ENCODE results near the gene LONRF3. TPM values are rescaled to one million over a fixed set of nuclear protein-coding genes. Genes with fewer than 3 reads are reported as not detected.
"Not testable (repeated sequence)": the region's sequence is repeated elsewhere in the genome, so short reads cannot be mapped to it uniquely, and the experiment has no call there.

LONRF3 gene
- total and polyA plus RNA-seq, 3 donors from 2014 or later: 4.2 to 9.7 (median 8.5) TPM

DNA sequence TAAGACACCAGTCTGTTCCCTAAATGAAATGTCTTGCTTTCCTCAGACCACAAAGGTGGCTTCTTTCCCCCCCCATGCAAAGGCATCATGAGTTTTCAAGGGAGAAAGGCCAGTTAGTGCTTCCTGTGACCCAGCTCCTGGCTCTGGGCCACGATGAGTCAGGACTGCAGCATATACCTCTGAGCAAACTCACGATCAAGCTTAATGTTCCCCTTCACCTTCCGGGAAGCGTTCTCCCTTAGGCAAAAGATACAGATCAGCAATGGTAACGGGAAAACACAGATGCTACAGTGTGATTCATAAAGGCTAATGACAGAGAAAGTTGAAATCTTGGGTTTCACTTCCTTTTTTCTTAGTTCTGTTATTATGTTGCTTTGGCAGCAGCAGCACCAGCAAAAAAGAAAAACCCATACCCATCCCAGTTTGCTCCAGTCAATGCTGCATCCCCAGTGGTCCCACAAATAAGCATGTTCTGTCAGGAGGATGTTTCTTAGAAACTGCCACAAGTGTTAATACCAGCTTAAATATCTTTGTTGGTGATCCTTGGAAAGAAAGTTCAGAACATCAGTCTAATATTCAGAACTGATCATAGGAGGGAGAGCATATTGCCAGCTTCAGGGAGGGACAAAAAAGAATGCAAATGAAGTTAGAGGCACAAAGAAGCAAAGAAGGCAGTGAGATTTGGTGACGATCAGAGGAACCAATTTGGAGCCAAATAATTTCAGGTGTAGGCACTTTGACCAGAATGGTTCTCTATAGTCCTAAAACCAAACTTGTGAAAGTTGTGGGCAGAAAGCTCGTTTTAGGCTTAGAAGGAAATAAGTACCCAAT lies 41.2 kb downstream of the LONRF3 start:
- Histone ChIP-seq H3K27me3 (no peaks in the 10 kb centered on the region), H3K36me3 (ENCODE audit: low read depth, missing control alignments) (no peaks in the 10 kb centered on the region), H3K27ac (no peak overlapping the region), H3K9me3 (no peaks in the 10 kb centered on the region), H3K4me1 (no peaks in the 10 kb centered on the region), H3K4me3 (no peak overlapping the region)
- intact Hi-C loops (cut with DNase I; ENCODE audit: low total_unique reads): no loop called here
- 74 to 79% methylated on average over 4 to 7 of the region's 7 CpGs for WGBS, 2 donors
- TF ChIP-seq POLR2A (IDR thresholded peaks at IDR 0.05): no peak
- TF ChIP-seq, protein P1, sequence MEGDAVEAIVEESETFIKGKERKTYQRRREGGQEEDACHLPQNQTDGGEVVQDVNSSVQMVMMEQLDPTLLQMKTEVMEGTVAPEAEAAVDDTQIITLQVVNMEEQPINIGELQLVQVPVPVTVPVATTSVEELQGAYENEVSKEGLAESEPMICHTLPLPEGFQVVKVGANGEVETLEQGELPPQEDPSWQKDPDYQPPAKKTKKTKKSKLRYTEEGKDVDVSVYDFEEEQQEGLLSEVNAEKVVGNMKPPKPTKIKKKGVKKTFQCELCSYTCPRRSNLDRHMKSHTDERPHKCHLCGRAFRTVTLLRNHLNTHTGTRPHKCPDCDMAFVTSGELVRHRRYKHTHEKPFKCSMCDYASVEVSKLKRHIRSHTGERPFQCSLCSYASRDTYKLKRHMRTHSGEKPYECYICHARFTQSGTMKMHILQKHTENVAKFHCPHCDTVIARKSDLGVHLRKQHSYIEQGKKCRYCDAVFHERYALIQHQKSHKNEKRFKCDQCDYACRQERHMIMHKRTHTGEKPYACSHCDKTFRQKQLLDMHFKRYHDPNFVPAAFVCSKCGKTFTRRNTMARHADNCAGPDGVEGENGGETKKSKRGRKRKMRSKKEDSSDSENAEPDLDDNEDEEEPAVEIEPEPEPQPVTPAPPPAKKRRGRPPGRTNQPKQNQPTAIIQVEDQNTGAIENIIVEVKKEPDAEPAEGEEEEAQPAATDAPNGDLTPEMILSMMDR (IDR thresholded peaks at IDR 0.05): no peak
- DNase-seq: no peak

DNA sequence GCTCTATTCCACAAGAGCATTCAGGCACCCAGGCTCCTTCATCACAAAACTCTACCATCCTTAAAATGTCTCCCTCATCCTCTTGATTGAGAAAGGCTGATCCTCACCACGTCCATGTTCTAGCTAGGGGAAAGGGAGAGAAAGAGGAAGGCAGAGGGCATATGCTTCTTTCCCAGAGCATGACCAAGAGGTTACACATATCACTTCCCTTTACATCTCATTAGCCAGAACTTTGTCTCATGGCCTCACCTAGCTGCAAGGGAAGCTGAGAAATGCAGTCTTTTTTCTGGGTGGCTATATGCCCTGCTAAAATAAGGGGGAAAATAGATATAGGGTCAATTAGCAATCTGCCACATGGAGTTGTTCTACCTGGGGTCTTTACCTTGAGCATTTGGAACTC lies 42.7 kb downstream of the LONRF3 start:
- TF ChIP-seq, protein P1 (IDR thresholded peaks at IDR 0.05): no peak
- TF ChIP-seq POLR2A (IDR thresholded peaks at IDR 0.05): no peak
- H3K4me3 ChIP-seq: no peak overlapping the region
- H3K27me3 ChIP-seq: no peaks in the 10 kb centered on the region
- no peak for DNase-seq
- no peaks in the 10 kb centered on the region for H3K9me3 ChIP-seq
- H3K27ac ChIP-seq: no peak overlapping the region
- H3K36me3 ChIP-seq (ENCODE audit: low read depth, missing control alignments): no peaks in the 10 kb centered on the region
- no peaks in the 10 kb centered on the region for H3K4me1 ChIP-seq
- intact Hi-C loops (cut with DNase I; ENCODE audit: low total_unique reads): no loop called here
- WGBS, 2 donors: 87 to 90% methylated on average over 1 of the region's 1 CpG

DNA sequence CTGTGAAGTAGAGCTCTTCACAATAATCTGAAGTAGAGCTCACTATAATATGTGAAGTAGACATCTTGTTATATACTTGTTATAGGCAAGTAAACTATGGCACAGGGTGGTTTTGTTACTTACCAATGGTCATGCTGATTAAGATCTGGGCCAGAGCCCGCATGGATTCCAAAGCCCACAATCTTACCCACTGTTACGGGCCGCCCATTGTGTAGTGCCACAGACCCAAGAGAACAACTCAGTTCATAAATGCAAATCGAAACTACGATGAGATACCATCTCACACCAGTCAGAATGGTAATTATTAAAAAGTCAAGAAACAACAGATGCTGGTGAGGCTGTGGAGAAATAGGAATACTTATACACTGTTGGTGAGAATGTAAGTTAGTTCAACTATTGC lies 51.5 kb downstream of the LONRF3 start:
- no peaks in the 10 kb centered on the region for H3K36me3 ChIP-seq (ENCODE audit: low read depth, missing control alignments)
- TF ChIP-seq, protein P1 (IDR thresholded peaks at IDR 0.05): no peak
- no peak for TF ChIP-seq POLR2A (IDR thresholded peaks at IDR 0.05)
- no peak overlapping the region for H3K27ac ChIP-seq
- WGBS, 2 donors: 82 to 100% methylated on average over 5 of the region's 5 CpGs
- intact Hi-C loops (cut with DNase I; ENCODE audit: low total_unique reads): no loop called here
- no peaks in the 10 kb centered on the region for H3K27me3 ChIP-seq
- H3K4me1 ChIP-seq: no peaks in the 10 kb centered on the region
- no peak overlapping the region for H3K4me3 ChIP-seq
- no peak for DNase-seq
- H3K9me3 ChIP-seq: no peaks in the 10 kb centered on the region

DNA sequence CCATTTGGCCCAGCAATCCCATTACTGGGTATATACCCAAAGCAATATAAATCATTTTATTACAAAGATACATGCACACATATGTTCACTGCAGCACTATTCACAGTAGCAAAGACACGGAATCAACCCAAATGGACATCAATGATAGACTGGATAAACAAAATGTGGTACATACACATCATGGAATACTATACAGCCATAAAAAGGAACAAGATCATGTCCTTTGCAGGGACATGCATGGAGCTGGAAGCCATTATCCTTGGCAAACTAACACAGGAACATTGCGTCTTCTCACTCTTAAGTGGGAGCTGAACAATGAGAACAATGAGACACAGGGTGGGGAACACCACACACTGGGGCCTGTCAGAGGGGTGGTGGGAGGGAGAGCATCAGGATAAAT lies 51.9 kb downstream of the LONRF3 start:
- WGBS, 2 donors: 94 to 100% methylated on average over 2 of the region's 2 CpGs
- H3K4me3 ChIP-seq; intact Hi-C loops (cut with DNase I; ENCODE audit: low total_unique reads); DNase-seq; H3K9me3 ChIP-seq; H3K27ac ChIP-seq; H3K36me3 ChIP-seq (ENCODE audit: low read depth, missing control alignments); H3K27me3 ChIP-seq; H3K4me1 ChIP-seq: not testable (repeated sequence)

DNA sequence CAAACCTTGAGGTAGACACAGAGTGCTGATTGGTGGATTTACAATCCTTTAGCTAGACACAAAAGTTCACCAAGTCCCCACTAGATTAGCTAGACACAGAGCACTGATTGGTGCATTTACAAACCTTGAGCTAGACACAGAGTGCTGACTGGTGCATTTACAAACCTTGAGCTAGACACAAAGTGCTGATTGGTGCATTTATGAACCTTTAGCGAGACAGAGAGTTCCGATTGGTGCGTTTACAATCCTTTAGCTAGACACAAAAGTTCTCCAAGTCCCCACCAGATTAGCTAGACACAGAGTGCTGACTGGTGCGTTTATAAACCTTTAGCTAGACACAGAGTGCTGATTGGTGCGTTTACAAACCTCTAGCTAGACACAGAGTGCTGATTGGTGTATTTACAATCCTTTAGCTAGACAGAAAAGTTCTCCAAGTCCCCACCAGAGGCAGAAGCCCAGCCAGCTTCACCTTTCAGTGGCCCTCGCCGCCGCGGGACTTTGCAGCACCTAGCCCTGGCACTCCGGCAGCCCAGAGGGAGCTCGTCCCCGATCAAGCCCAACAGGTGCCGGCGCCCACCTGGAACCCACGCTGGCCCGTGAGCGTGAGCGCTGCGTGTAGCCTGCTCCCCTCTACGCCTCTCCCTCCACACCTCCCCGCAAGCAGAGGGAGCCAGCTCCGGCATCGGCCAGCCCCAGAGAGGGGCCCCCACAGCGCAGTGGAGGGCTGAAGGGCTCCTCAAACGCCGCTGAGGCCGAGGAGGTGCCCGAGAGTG lies 53.7 kb downstream of the LONRF3 start:
- H3K4me1 ChIP-seq; H3K9me3 ChIP-seq; DNase-seq; H3K36me3 ChIP-seq (ENCODE audit: low read depth, missing control alignments); intact Hi-C loops (cut with DNase I; ENCODE audit: low total_unique reads); H3K4me3 ChIP-seq; H3K27me3 ChIP-seq; H3K27ac ChIP-seq: not testable (repeated sequence)
- 88 to 98% methylated on average over 7 to 21 of the region's 28 CpGs for WGBS, 2 donors
